ENCODE data around the gene RAB5B.

GRCh38 chr12:55925371-55925770 is 48.5 kb upstream of the RAB5B start:
- no peak for TF ChIP-seq CTCF (IDR thresholded peaks at IDR 0.05 in 4 of 5, conservative IDR thresholded peaks at IDR 0.05 in 1 of 5)
- no peak for TF ChIP-seq POLR2A (IDR thresholded peaks at IDR 0.05)
